Lower leg skin (tissue), 3 donors: ENCODE results near the gene APLF.

Experiments used
- CTCF ChIP-seq, 3 donors: fragments of 450-650 bp; IDR thresholded peaks; one replicate each; pipeline ENCODE4 v1.5.1; 2016; ENCODE audit warnings: antibody characterized with exemption in 3 of 3, mild to moderate bottlenecking in 3 of 3, moderate library complexity in 2 of 3
- POLR2A ChIP-seq, 2 donors: fragments of 450-650 bp; IDR thresholded peaks; one replicate each; pipeline ENCODE4 v1.6.1; 2016 to 2017; ENCODE audit warnings: antibody characterized with exemption in 2 of 2, mild to moderate bottlenecking in 1 of 2, moderate library complexity in 1 of 2

- no peak for TF ChIP-seq CTCF (IDR thresholded peaks at IDR 0.05)
- no peak for TF ChIP-seq POLR2A (IDR thresholded peaks at IDR 0.05)
These were observed 2.5 kb downstream of the APLF start for GRCh38 chr2:68469935-68470334.
